ENCODE data around the gene C1orf21.

C1orf21 gene

DNA sequence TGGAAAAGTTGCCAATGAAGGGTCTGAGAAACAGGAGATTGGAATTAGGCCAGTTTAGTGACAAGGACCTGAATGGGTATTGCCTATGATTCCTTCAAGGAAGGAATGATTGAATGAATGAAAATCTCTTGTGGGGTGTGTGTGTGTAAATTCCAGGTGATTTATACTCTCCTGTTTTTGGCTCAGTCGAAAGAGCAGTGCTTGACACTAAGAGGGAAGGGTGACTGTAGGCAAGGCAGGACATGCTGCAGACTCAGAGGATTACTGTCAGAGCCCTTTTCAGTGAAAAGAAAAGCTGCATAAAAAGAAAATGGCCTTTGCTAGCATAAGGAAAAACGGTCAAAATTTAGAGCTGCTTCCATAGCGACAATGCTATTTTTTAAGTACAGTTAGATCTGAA, 30.1 kb downstream of the C1orf21 start:
- no peak for DNase-seq

- DNase-seq = no peak
Observed at GRCh38 chr1:184417916-184418315, 31.1 kb downstream of the C1orf21 start.

- DNase-seq = no peak
Observed at GRCh38 chr1:184418652-184419349, 32.0 kb downstream of the C1orf21 start.

DNA sequence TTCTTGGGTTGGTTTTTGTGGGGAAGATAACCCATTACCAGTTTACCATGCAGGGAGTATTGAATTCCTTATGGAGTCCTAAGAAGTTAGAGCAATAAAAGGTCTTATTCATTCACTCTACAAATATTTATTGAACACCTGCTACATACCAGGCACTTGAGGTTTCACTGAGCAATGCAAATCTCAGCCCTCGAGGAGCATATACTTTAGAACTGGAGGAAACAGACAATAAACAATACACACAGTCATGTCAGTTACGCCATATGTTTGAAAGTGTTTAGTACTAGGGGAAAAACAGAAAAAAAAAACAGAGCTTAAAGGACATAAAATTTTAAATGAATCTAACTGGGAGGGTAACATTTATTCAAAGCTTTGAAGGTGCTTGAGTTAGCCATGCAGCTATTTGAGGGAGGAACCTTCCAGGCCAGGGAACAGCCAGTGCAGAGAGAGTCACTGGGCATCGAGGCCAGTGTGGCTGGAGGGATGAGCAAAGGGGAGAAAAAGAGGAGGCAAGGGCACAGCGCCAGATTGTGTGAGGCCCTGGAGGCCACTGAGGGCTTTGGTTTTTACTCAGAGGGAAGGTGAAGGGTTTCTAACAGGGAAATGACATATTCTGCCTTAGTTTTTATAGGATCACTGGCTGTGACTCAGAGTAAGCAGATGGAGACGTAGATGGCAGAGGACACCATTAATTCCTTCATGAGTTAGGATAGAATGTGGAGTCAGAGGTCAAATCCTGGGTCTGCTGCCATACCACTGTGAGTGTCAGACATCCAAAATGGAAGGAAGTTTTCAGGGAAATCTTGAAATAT, 32.7 kb downstream of the C1orf21 start:
- DNase-seq = no peak

GRCh38 chr1:184422490-184423233, 35.8 kb downstream of the C1orf21 start:
- DNase-seq = no peak

GRCh38 chr1:184423649-184424048, 36.8 kb downstream of the C1orf21 start:
- no peak for DNase-seq

GRCh38 chr1:184424157-184424556, 37.3 kb downstream of the C1orf21 start:
- no peak for DNase-seq

DNA sequence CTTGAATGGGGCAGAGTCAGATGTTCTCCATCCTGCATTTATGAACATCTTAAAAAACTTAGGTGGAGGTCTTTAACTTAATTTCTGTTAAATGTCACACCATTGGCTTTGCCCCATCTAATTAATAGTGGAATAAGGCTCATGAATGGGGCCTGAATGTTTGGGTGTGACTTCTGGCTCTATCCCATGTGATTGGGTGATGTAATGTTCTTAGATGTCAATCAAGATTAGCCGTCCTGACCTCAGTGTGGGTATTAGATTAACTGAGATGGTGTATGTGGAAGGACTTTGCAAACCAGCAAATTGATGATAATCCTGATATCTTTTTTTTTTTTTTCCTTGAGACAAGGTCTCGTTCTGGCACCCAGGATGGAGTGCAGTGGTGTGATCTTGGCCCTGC, 38.1 kb downstream of the C1orf21 start:
- no peak for DNase-seq

DNA sequence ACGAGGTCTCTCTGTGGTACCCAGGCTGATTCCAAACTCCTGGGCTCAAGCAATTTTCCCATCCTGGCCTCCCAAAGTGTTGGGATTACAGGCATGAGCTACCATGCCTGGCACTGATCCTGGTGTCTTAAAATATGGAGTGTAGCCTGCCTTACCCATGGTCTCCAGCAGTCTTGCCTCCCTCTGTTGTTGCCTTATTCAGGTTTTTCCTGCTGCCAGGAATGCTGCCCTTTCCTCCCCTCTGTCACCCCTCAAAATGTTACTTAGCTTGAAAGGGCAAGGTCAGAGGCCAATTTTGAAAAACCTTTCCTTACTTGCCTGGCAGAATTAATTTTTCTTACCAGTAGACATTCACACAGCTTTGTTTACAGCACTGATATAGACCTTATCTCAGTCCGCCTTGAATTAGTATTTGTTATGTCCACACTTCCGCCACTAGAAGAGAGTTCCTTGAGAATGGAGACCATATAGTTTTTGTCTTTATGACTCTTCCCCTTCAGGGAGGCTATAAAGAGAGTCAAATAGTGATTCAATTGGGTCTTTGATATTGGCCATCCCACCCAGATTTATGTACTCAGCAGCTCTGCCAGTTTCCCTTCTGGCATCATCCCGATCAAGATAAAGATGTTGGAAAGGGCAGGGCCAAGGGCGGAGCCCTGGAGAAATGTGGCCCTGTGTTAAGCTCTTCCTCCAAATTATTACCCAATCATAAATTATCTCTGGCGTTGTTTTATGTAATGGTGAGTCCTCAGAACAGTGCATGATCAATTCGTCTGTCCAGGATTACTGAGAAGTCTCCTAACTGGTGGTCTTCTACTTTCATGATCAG, 38.8 kb downstream of the C1orf21 start:
- no peak for DNase-seq

GRCh38 chr1:184426278-184426674, 39.4 kb downstream of the C1orf21 start:
- DNase-seq = no peak

DNA sequence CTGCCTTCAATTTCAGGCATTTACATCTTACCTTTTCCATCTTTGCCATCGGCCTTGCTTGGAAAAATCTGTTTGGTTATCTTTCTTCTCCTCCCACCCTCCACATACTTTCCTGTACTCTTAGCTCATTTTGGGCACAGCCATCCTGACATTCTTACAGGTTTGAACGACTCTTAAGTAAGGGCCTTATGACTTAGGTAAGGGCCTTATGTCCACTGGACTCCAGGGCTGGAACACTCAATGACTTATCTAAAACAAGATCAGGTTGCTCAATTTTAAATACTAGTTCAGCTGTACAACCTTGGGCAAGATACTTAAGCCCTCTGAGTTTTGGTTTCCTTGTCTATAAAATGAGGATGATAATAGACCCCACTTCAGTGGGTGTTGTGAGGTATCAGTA, 40.9 kb downstream of the C1orf21 start:
- no peak for DNase-seq

DNA sequence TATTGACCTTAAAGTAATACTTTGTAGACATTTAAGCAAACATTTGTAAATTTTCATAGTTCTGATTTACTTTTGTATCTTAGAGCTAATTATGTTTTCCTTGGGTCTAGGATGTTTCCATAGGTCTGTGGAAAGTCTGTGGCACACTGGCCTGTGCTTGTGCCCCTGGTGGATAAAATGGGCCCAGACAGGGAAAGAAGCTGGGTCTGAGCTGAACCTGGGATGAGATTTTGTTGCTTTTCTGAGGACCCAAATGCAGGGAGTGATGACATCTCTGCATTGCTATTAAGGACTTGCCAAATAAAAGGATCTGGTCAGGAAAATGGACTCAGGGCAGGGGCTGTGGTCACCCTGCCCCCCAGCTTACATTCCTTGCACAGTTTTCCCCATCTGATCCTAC, 41.8 kb downstream of the C1orf21 start:
- no peak for DNase-seq

DNA sequence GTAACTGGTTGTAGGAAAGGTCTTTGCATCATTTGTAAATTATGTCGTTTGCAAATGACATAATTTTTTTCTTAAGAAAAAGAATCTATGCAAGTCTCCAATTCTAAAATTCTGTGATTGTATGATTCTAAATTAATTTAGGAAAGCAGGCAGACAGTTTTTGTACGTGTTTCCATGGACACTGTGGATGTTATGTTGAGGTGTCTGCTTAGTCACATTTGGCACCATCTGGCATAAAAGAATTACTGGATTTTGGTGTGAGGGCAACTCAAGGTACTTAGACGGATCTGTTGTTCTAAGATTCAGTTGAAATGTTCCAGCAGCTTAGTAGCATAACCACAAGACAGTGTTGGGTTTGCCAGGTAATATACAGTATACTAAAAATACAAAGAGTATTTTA, 42.5 kb downstream of the C1orf21 start:
- DNase-seq = no peak

DNA sequence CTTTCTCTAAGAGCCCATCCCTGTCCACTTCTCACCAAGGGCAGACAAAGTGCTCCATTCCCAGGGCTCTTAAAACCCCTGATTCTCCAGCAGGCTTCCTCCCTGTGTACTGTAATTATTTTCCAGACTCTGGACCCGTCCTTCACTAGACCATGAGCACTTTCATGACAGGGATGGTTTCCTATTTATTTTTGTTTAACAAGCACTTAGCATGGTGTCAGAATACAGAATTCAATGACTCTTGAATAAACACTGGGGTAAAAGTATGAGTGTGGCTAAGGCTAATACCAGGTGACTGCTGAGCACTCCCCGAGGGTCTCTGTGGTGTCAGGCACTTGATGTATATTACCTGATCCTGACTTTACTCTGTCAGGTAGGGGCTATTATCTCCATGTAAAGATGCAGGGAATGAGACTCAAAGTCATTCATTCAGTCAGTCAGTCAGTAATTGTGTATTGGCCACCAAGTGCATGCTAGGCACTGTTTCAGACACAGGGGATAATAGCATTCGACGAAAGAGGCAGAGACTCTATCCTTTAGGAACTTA, 47.2 kb downstream of the C1orf21 start:
- DNase-seq = no peak

- DNase-seq = no peak
Observed at GRCh38 chr1:184437291-184437690, 50.5 kb downstream of the C1orf21 start.

GRCh38 chr1:184438363-184438762, 51.5 kb downstream of the C1orf21 start:
- no peak for DNase-seq

- DNase-seq = no peak
Observed at GRCh38 chr1:184442260-184442659, 55.4 kb downstream of the C1orf21 start.

GRCh38 chr1:184443201-184443600, 56.4 kb downstream of the C1orf21 start:
- no peak for DNase-seq

- DNase-seq = no peak
Observed at GRCh38 chr1:184443624-184444023, 56.8 kb downstream of the C1orf21 start.

DNA sequence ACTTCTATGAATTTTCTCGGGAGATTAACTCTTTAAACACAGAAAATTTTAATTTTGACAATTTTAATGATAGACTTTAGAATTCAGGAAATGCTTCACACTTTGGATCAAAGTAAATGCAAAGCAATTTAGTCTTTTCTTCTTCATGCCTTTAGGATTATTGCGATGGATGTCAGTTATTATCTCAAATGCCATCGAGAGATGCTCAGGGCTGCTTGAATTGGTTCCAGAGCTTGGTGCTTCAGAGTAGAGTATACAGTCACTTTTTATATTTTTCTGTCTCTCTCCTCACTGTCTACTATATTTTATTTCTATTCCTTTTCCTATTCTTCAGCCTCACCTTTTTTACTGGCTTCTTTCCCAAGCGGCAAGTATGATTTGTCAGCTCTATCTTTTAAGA, 59.2 kb downstream of the C1orf21 start:
- no peak for DNase-seq

GRCh38 chr1:184447651-184448185, 60.9 kb downstream of the C1orf21 start:
- no peak for DNase-seq

- no peak for DNase-seq
Observed at GRCh38 chr1:184449916-184450315, 63.1 kb downstream of the C1orf21 start.

Measured in stimulated activated CD4-positive, alpha-beta T cell treated with anti-CD3 and anti-CD28 coated beads, Interleukin-4, amount 100 ng/mL, for 24 hours (primary cell).